Neural progenitor cell (in vitro differentiated cells): ENCODE data around the gene UGT1A10.

ENCODE experiments used
- CTCF ChIP-seq: fragments of 200-600 bp; sonication (generic); IDR thresholded peaks from 2 replicates; pipeline ENCODE4 v1.5.1; 2017; ENCODE audit warnings: antibody characterized with exemption, mild to moderate bottlenecking
- EZH2 ChIP-seq: fragments of 200-600 bp; sonication (generic); IDR thresholded peaks from 2 replicates; pipeline ENCODE4 v1.6.1; 2017; ENCODE audit warnings: antibody characterized with exemption, mild to moderate bottlenecking, moderate library complexity

DNA sequence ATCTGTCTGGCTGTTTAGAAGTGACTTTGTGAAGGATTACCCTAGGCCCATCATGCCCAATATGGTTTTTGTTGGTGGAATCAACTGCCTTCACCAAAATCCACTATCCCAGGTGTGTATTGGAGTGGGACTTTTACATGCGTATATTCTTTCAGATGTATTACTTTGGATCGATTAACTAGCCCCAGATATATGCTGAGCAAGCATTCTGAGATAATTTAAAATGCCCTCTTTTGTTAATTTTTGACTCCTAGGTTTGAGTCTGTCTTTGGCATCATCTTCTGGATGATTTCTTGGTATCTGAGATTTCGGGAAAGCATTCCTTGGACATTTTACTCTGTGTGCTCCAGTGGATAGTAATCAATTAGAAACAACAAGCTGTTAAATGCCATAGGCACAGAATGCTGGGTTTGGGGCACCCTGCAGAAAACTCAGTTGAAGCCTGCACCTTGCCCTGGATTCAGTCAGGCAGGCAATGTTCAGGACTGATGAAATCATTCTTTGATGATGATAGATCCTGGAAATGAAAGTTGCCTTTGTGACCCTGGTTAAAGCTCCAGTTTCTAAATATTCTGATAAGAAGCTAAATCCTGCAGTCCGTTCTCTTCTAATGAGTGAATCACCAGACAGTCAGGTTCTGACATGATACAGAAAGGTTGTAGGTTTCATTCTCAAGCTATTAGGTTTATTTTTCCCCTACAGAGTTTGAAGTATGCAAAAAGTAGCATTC is 125.0 kb downstream of the UGT1A10 start:
- no peak for TF ChIP-seq CTCF
- no peak for TF ChIP-seq EZH2
